ENCODE results near the gene SORBS1.

Gene SORBS1

GRCh38 chr10:95524358-95525032 is 36.7 kb downstream of the SORBS1 start:
- TF ChIP-seq GATA3 (IDR thresholded peaks at IDR 0.05; ENCODE audit: low read depth, low read length) (no peak), GATA2 (IDR thresholded peaks at IDR 0.05; ENCODE audit: low read depth, low read length) (no peak)

GRCh38 chr10:95522117-95522516 is 39.1 kb downstream of the SORBS1 start:
- TF ChIP-seq GATA2 (IDR thresholded peaks at IDR 0.05; ENCODE audit: low read depth, low read length) = no peak
- TF ChIP-seq GATA3 (IDR thresholded peaks at IDR 0.05; ENCODE audit: low read depth, low read length) = no peak

- peak; percentile 9; the same call in 1 of the 2 replicates for TF ChIP-seq GATA2 (IDR thresholded peaks at IDR 0.05; ENCODE audit: low read depth, low read length)
- peak; percentile 35; the same call in 1 of the 2 replicates for TF ChIP-seq GATA3 (IDR thresholded peaks at IDR 0.05; ENCODE audit: low read depth, low read length)
Observed at GRCh38 chr10:95520617-95521016, 40.6 kb downstream of the SORBS1 start.

- TF ChIP-seq GATA3 (IDR thresholded peaks at IDR 0.05; ENCODE audit: low read depth, low read length) = no peak
- no peak for TF ChIP-seq GATA2 (IDR thresholded peaks at IDR 0.05; ENCODE audit: low read depth, low read length)
Observed at GRCh38 chr10:95518455-95519452, 42.4 kb downstream of the SORBS1 start.

DNA sequence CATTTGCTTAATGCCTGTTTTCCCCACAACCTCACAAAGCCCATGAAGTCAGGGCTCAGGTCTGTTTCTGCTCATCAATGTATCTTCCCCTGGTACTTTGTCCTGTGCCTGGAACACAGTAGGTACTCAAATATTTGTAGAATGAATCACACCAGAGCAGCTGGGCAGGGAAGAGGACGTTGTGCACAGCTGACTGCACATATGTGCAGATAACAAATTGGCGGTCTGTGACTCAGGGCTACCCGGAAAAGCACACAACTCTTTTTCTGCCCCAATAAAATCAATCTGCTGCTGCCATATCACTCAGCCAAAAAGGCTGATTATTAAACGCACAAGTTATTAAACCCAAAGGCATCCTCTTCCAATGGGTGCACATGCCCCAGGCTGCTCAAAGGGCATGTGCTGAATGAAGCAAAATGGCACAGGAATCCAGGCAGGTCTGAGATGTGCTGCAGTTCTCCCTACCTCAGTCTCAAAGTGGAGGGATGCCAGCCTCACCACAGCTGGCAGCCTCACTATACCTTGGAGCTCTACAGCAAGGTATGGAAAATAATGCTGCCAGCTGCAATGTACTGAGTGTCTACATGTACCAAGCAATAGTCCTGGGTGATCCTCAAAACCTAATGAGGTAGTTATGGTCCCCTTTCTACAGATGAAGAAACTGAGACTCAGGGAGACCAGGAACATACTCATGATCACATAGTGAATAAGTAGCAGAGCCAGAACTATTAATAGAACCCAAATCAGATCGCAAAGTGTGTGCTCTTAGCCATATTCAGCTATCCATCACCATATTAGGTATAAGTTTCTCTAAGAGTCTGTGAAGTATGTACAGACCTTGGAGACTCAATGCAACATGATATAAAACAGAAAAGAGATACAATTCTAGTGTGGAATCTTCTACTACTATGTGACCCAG is 43.4 kb downstream of the SORBS1 start:
- TF ChIP-seq GATA2 (IDR thresholded peaks at IDR 0.05; ENCODE audit: low read depth, low read length) = no peak
- TF ChIP-seq GATA3 (IDR thresholded peaks at IDR 0.05; ENCODE audit: low read depth, low read length) = no peak

GRCh38 chr10:95516774-95517373 is 44.3 kb downstream of the SORBS1 start:
- TF ChIP-seq GATA2 (IDR thresholded peaks at IDR 0.05; ENCODE audit: low read depth, low read length) (no peak), GATA3 (IDR thresholded peaks at IDR 0.05; ENCODE audit: low read depth, low read length) (no peak)

GRCh38 chr10:95513941-95514392 is 47.2 kb downstream of the SORBS1 start:
- no peak for TF ChIP-seq GATA2 (IDR thresholded peaks at IDR 0.05; ENCODE audit: low read depth, low read length)
- TF ChIP-seq GATA3 (IDR thresholded peaks at IDR 0.05; ENCODE audit: low read depth, low read length) = no peak

DNA sequence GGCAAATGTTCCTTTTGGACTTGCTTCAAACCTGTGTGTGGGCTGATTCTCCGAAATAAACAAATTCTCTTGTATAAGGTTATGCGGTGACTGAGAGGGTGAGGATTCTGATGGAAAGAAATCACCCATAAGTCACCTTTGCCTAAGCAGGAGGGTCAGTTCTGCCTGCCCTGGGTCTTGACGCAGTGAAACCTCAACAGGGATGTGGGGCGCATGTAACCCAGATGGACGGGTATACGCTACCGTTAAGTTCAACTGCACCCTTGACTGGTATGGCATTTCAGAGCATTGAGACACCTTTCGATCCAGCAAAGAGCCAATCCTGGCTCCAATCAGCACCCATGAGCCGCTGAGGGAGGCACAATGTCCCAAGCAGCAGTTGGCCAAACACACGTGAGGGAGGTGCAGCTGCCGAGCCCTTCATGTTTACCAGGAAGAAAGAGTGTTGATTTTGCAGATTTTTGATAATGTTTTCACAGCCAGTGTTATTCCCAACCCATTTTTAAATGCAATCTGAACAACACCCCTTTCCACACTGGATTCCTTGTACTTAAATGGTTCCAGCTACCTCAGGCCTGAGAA is 48.1 kb downstream of the SORBS1 start:
- TF ChIP-seq GATA3 (IDR thresholded peaks at IDR 0.05; ENCODE audit: low read depth, low read length) (no peak), GATA2 (IDR thresholded peaks at IDR 0.05; ENCODE audit: low read depth, low read length) (no peak)

DNA sequence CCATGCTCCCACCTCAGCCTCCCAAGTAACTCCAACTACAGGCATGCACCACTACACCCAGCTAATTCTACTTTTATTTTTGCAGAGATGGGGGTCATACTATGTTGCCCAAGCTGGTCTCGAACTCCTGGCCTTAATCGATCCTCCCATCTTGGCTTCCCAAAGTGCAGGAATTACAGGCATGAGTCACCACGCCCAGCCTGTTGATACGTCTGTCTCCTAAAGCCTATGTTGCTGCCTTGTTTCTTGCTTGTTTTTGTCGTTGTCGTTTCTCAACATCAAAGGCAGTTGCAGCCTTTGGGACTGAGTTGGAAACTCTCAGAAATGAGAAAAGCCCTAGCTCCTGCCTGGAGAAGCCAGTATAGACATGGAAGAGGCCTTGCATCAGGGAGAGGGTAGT is 49.9 kb downstream of the SORBS1 start:
- TF ChIP-seq GATA2 (IDR thresholded peaks at IDR 0.05; ENCODE audit: low read depth, low read length) = no peak
- no peak for TF ChIP-seq GATA3 (IDR thresholded peaks at IDR 0.05; ENCODE audit: low read depth, low read length)

DNA sequence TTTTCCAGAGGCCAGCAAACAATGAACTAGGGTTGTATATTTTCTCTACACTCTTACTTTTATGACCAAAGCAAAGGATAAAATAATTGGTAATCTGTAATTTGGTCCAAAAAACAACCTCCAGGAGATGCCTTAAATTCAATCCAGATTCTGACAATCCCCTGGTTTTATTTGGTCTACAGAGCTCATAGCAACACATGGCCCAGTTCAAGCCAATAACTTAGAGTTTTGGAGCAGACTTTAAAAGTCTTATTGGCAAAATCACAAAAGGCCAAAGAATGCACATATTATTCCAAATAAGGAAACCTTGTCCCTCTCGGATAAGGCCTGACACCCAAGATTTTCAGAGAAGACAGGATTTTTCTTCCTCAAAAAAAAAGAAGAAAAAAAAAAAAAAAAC is 51.9 kb downstream of the SORBS1 start:
- no peak for TF ChIP-seq GATA3 (IDR thresholded peaks at IDR 0.05; ENCODE audit: low read depth, low read length)
- no peak for TF ChIP-seq GATA2 (IDR thresholded peaks at IDR 0.05; ENCODE audit: low read depth, low read length)

GRCh38 chr10:95508730-95509129 is 52.4 kb downstream of the SORBS1 start:
- no peak for TF ChIP-seq GATA2 (IDR thresholded peaks at IDR 0.05; ENCODE audit: low read depth, low read length)
- no peak for TF ChIP-seq GATA3 (IDR thresholded peaks at IDR 0.05; ENCODE audit: low read depth, low read length)

- no peak for TF ChIP-seq GATA2 (IDR thresholded peaks at IDR 0.05; ENCODE audit: low read depth, low read length)
- TF ChIP-seq GATA3 (IDR thresholded peaks at IDR 0.05; ENCODE audit: low read depth, low read length) = no peak
Observed at GRCh38 chr10:95506056-95506737, 55.0 kb downstream of the SORBS1 start.

Data from SH-SY5Y (cell line).